ENCODE results near the gene NOL4L.

The NOL4L gene

GRCh38 chr20:32574296-32575226 lies 10.6 kb downstream of the NOL4L start:
- DNase-seq: no peak

- no peak for DNase-seq
Observed at GRCh38 chr20:32573167-32573851, 11.8 kb downstream of the NOL4L start.

GRCh38 chr20:32572271-32572968 lies 12.7 kb downstream of the NOL4L start:
- no peak for DNase-seq

GRCh38 chr20:32571566-32571965 lies 13.6 kb downstream of the NOL4L start:
- no peak for DNase-seq

- no peak for DNase-seq
Observed at GRCh38 chr20:32570401-32571190, 14.5 kb downstream of the NOL4L start.

GRCh38 chr20:32569380-32570305 lies 15.5 kb downstream of the NOL4L start:
- no peak for DNase-seq

GRCh38 chr20:32569018-32569379 lies 16.1 kb downstream of the NOL4L start:
- no peak for DNase-seq

- DNase-seq: no peak
Observed at GRCh38 chr20:32567384-32568178, 17.6 kb downstream of the NOL4L start.

- no peak for DNase-seq
Observed at GRCh38 chr20:32566379-32567374, 18.5 kb downstream of the NOL4L start.

- DNase-seq: no peak
Observed at GRCh38 chr20:32565735-32566032, 19.4 kb downstream of the NOL4L start.

- DNase-seq: no peak
Observed at GRCh38 chr20:32564921-32565734, 20.0 kb downstream of the NOL4L start.

GRCh38 chr20:32564440-32564839 lies 20.7 kb downstream of the NOL4L start:
- DNase-seq: no peak

- no peak for DNase-seq
Observed at GRCh38 chr20:32563311-32564272, 21.5 kb downstream of the NOL4L start.

GRCh38 chr20:32562495-32562911 lies 22.6 kb downstream of the NOL4L start:
- DNase-seq: no peak

GRCh38 chr20:32560989-32561830 lies 23.9 kb downstream of the NOL4L start:
- no peak for DNase-seq

GRCh38 chr20:32560482-32560988 lies 24.6 kb downstream of the NOL4L start:
- no peak for DNase-seq
